HG03520 (cell line): Measurements from ENCODE around the gene OR4K5.
"Not testable (repeated sequence)": the region's sequence is repeated elsewhere in the genome, so short reads cannot be mapped to it uniquely, and the experiment has no call there.

Source experiments
- ATAC-seq: cut with Tn5 transposase; IDR thresholded peaks from one replicate; pipeline ENCODE4 v1.9.1; 2021; ENCODE audit warnings: mild to moderate bottlenecking, moderate library complexity; ENCODE audit not compliant: unreplicated experiment

OR4K5 gene

GRCh38 chr14:19920021-19920657, at the start of gene OR4K5:
OR4K5 (plus strand) TSS chr14:19920607; CDS start chr14:19920607, 0 bp downstream.
- ATAC-seq, result no peak

GRCh38 chr14:19873178-19873577, 47.2 kb upstream of the OR4K5 start:
- no peak for ATAC-seq

- no peak for ATAC-seq
Observed at GRCh38 chr14:19874842-19875241, 45.6 kb upstream of the OR4K5 start, which contains the start of gene OR4K2. OR4K2 (plus strand) TSS chr14:19875142; CDS start chr14:19876268, 1,126 bp downstream.

- no peak for ATAC-seq
Observed at GRCh38 chr14:19878029-19878642, 42.3 kb upstream of the OR4K5 start.

GRCh38 chr14:19895282-19895681, 25.1 kb upstream of the OR4K5 start:
- no peak for ATAC-seq

GRCh38 chr14:19900999-19901398, 19.4 kb upstream of the OR4K5 start:
- no peak for ATAC-seq

- no peak for ATAC-seq
Observed at GRCh38 chr14:19902409-19902808, 18.0 kb upstream of the OR4K5 start.

- no peak for ATAC-seq
Observed at GRCh38 chr14:19906665-19907064, 13.7 kb upstream of the OR4K5 start.

- ATAC-seq, result no peak
Observed at GRCh38 chr14:19911114-19911513, 9.3 kb upstream of the OR4K5 start.

- no peak for ATAC-seq
Observed at GRCh38 chr14:19917243-19917642, 3.2 kb upstream of the OR4K5 start.

- no peak for ATAC-seq
Observed at GRCh38 chr14:19917955-19918518, 2.4 kb upstream of the OR4K5 start.

- ATAC-seq, result no peak
Observed at GRCh38 chr14:19918553-19919264, 1.7 kb upstream of the OR4K5 start.

- no peak for ATAC-seq
Observed at GRCh38 chr14:19930617-19931016, 10.2 kb downstream of the OR4K5 start, which contains the start of gene OR4K1. OR4K1 (plus strand) TSS chr14:19930917; CDS start chr14:19935667, 4,750 bp downstream.

- no peak for ATAC-seq
Observed at GRCh38 chr14:19941668-19942067, 21.3 kb downstream of the OR4K5 start.

GRCh38 chr14:19947413-19948090, 27.1 kb downstream of the OR4K5 start:
- ATAC-seq, result no peak

GRCh38 chr14:19949218-19949617, 28.8 kb downstream of the OR4K5 start:
- ATAC-seq, result no peak

- ATAC-seq, result not testable (repeated sequence)
Observed at GRCh38 chr14:19969735-19970134, 49.3 kb downstream of the OR4K5 start.
